AG04450 (cell line): ENCODE results near the gene POU3F3. TPM values are rescaled to one million over a fixed set of nuclear protein-coding genes. Genes with fewer than 3 reads are reported as not detected.

Source experiments
- CTCF ChIA-PET: fragments of 300-600, 350-600 bp; formaldehyde crosslinking; extraction: SDS; loops from one replicate; lab custom pipeline; 2022; ENCODE audit warnings: antibody characterized with exemption, inconsistent platforms; lab: Charles Lee
- POLR2A ChIA-PET: fragments of 350-600 bp; formaldehyde crosslinking; extraction: SDS; loops from one replicate; lab custom pipeline; 2021; ENCODE audit warnings: antibody characterized with exemption, inconsistent platforms; lab: Yijun Ruan, JAX
- DNase-seq: peaks from one replicate; pipeline ENCODE4 v3.0.0-alpha.2; 2011; ENCODE audit warnings: low read depth, low spot score
- H3K27ac ChIP-seq: one replicate; pipeline ENCODE4 v1.5.1; 2012; ENCODE audit warnings: low read depth, low read length, control low read depth
- H3K27me3 ChIP-seq: one replicate; pipeline ENCODE4 v1.6.0; 2012; ENCODE audit warnings: low read length; ENCODE audit not compliant: control insufficient read depth, insufficient read depth
- H3K4me3 ChIP-seq: 2 replicates; pipeline ENCODE4 v1.5.1; 2011; ENCODE audit warnings: mild to moderate bottlenecking, low read depth, low read length, control low read depth
- H3K9me3 ChIP-seq: 2 replicates; pipeline ENCODE4 v1.5.1; 2012; ENCODE audit warnings: low read length; ENCODE audit not compliant: control insufficient read depth, insufficient read depth
- CTCF ChIP-seq: IDR thresholded peaks from 2 replicates; pipeline ENCODE4 v1.5.1; 2011; ENCODE audit warnings: low read depth, low read length, control low read depth, inconsistent platforms
- polyA plus RNA-seq: library from polyadenylated mRNA; depleted of rRNA; stranded (reverse); fragments of >200 nt; gene quantifications from 2 replicates; pipeline ENCODE4 v1.2.3, GENCODE V29; 2011

The POU3F3 gene
- polyA plus RNA-seq, 1 experiment: not detected

GRCh38 chr2:104880076-104880475, 26.2 kb downstream of the POU3F3 start:
- ChIA-PET POLR2A (no interaction called here), CTCF (interaction anchor here (0.7 kb wide), 1 partner anchor 30 kb away, joined by 3 read pairs; no protein-coding TSS in a partner anchor)
- no peak for TF ChIP-seq CTCF
- H3K9me3 ChIP-seq: no peaks in the 10 kb centered on the region
- DNase-seq: no peak
- no peak overlapping the region for H3K27ac ChIP-seq
- peaks cover 5% of the 10 kb centered on the region for H3K27me3 ChIP-seq
- no peak overlapping the region for H3K4me3 ChIP-seq

GRCh38 chr2:104883357-104883756, 29.4 kb downstream of the POU3F3 start:
- ChIA-PET POLR2A (no interaction called here), CTCF (no interaction called here)
- DNase-seq: no peak
- H3K4me3 ChIP-seq: no peak overlapping the region
- H3K9me3 ChIP-seq: no peaks in the 10 kb centered on the region
- no peak overlapping the region for H3K27ac ChIP-seq
- no peaks in the 10 kb centered on the region for H3K27me3 ChIP-seq
- no peak for TF ChIP-seq CTCF

GRCh38 chr2:104885119-104885782, 31.3 kb downstream of the POU3F3 start:
- no peak for DNase-seq
- POLR2A ChIA-PET: no interaction called here
- no peak for TF ChIP-seq CTCF
- Histone ChIP-seq H3K27ac (no peak overlapping the region), H3K27me3 (no peaks in the 10 kb centered on the region), H3K4me3 (no peak overlapping the region), H3K9me3 (no peaks in the 10 kb centered on the region)
- CTCF ChIA-PET: no interaction called here

GRCh38 chr2:104887676-104888075, 33.8 kb downstream of the POU3F3 start:
- POLR2A ChIA-PET: no interaction called here
- H3K27me3 ChIP-seq: no peaks in the 10 kb centered on the region
- no peaks in the 10 kb centered on the region for H3K9me3 ChIP-seq
- no peak for DNase-seq
- no peak overlapping the region for H3K27ac ChIP-seq
- H3K4me3 ChIP-seq: no peak overlapping the region
- TF ChIP-seq CTCF: no peak
- CTCF ChIA-PET: no interaction called here

- TF ChIP-seq CTCF: no peak
- ChIA-PET POLR2A (no interaction called here), CTCF (no interaction called here)
- H3K4me3 ChIP-seq: no peak overlapping the region
- no peak overlapping the region for H3K27ac ChIP-seq
- no peaks in the 10 kb centered on the region for H3K27me3 ChIP-seq
- DNase-seq: no peak
- no peaks in the 10 kb centered on the region for H3K9me3 ChIP-seq
These were observed 34.8 kb downstream of the POU3F3 start for GRCh38 chr2:104888489-104889258.
